HepG2 (cell line): ENCODE measurements around the gene FGFR3. TPM values are rescaled to one million over a fixed set of nuclear protein-coding genes. Genes with fewer than 3 reads are reported as not detected.

Experiments
- ATF7-NPFF ChIP-seq: sonication (generic); formaldehyde crosslinking; IDR thresholded peaks from 2 replicates; pipeline ENCODE4 v1.8.1; 2023; ENCODE audit warnings: mild to moderate bottlenecking, low read depth, missing genetic modification reagents, moderate library complexity
- ATRX ChIP-seq: sonication (generic); formaldehyde crosslinking; IDR thresholded peaks from 2 replicates; pipeline ENCODE4 v1.4.0; 2020; ENCODE audit warnings: missing genetic modification reagents, borderline replicate concordance
- ELF3 ChIP-seq: IDR thresholded peaks from 2 replicates; pipeline ENCODE4 v1.6.1; 2016; ENCODE audit warnings: missing genetic modification reagents, missing compliant biosample characterization
- FOXK2 ChIP-seq: fragments of 450-650 bp; IDR thresholded peaks from 2 replicates; pipeline ENCODE4 v1.6.1; 2016
- FOXM1 ChIP-seq: sonication (generic); formaldehyde crosslinking; IDR thresholded peaks from 2 replicates; pipeline ENCODE4 v1.5.0; 2020; ENCODE audit warnings: missing genetic modification reagents
- HBP1 ChIP-seq: IDR thresholded peaks from 2 replicates; pipeline ENCODE4 v1.6.1; 2016; ENCODE audit warnings: low read depth, control low read depth
- SMARCE1 ChIP-seq: fragments of 450-650 bp; IDR thresholded peaks from 2 replicates; pipeline ENCODE4 v1.6.1; 2017; ENCODE audit warnings: borderline replicate concordance
- SNAI1 ChIP-seq: sonication (generic); formaldehyde crosslinking; IDR thresholded peaks from 2 replicates; pipeline ENCODE4 v1.5.0; 2020; ENCODE audit warnings: mild to moderate bottlenecking, missing genetic modification reagents, borderline replicate concordance
- ZNF225 ChIP-seq: sonication (generic); formaldehyde crosslinking; IDR thresholded peaks from 2 replicates; pipeline ENCODE4 v1.4.0; 2020; ENCODE audit warnings: mild to moderate bottlenecking, missing genetic modification reagents
- ZNF510 ChIP-seq: sonication (generic); formaldehyde crosslinking; IDR thresholded peaks from 2 replicates; pipeline ENCODE4 v1.4.0; 2020; ENCODE audit warnings: low read depth, mild to moderate bottlenecking, missing genetic modification reagents
- ZNF597 ChIP-seq: sonication (generic); formaldehyde crosslinking; IDR thresholded peaks from 2 replicates; pipeline ENCODE4 v1.5.0; 2020; ENCODE audit warnings: missing genetic modification reagents
- ZNF670 ChIP-seq: sonication (generic); formaldehyde crosslinking; IDR thresholded peaks from 2 replicates; pipeline ENCODE4 v1.8.0; 2022; ENCODE audit warnings: mild to moderate bottlenecking, missing genetic modification reagents, borderline replicate concordance
- ZNF788 ChIP-seq: sonication (generic); formaldehyde crosslinking; IDR thresholded peaks from 2 replicates; pipeline ENCODE4 v1.5.0; 2020; ENCODE audit warnings: mild to moderate bottlenecking, missing genetic modification reagents, borderline replicate concordance
- polyA plus RNA-seq, 8 experiments: library from polyadenylated mRNA; depleted of rRNA in 3 of 8; stranded (reverse) in 7 of 8; unstranded in 1 of 8; fragments of >200 nt; fragmentation: Illumina TruSeq in 4 of 8; extraction: Trizol in 4 of 8; gene quantifications; 2 replicates each; pipeline versions ENCODE4 v1.2.1 to v1.2.3, GENCODE V29; 2011 to 2016; ENCODE audit warnings: low read depth in 4 of 8, missing spikeins in 1 of 8, mixed read lengths in 1 of 8; ENCODE audit not compliant: insufficient read depth in 1 of 8
- total RNA-seq, 5 experiments: library from RNA; depleted of rRNA; stranded (reverse); fragments of >200 nt; fragmentation: Illumina TruSeq; extraction: Trizol; gene quantifications; 2 replicates each; pipeline ENCODE4 v1.2.3, GENCODE V29; 2016; ENCODE audit warnings: low read depth in 1 of 5

Gene FGFR3
- total and polyA plus RNA-seq, 2 of the 13 experiments (the other 11 are each of a cell fraction or from before 2014, with no cell fraction given) = 103 to 109 TPM

DNA sequence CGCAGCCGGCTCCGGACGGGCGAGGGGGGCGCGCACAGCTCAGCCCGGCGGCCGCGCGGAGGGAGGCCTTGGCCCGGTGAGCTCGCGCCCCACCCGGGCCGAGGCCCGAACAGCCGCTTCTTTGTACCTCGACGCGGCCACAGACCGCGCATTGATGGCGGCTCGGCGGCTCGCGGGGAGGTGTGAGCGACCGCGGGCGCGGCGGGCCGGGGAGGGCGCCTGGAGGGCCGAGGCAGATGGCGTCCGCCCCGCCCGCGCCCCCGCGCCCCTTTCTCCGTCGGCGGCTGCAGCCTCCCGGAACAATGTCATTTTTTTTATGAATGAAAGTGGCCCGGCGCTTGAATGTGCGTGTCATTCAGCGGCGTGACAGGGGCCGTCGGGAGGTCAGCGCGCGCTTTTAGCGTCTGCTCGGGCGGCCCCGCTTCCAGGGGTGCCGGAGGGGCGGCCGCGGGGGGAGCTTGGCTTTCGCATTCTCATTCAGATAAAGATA, 1.8 kb downstream of the FGFR3 start (continued):
- no peak for TF ChIP-seq HBP1 (CRISPR knock-in tag)
- TF ChIP-seq ZNF597 (CRISPR knock-in tag) = no peak
- TF ChIP-seq SNAI1 (CRISPR knock-in tag) = no peak
- no peak for TF ChIP-seq ZNF510 (CRISPR knock-in tag)
- no peak for TF ChIP-seq SMARCE1
- no peak for TF ChIP-seq FOXK2
- TF ChIP-seq FOXM1 (CRISPR knock-in tag) = no peak
- TF ChIP-seq ATF7-NPFF = no peak
- TF ChIP-seq ZNF788 (CRISPR knock-in tag) = no peak
- no peak for TF ChIP-seq ZNF225 (CRISPR knock-in tag)
- no peak for TF ChIP-seq ZNF670 (CRISPR knock-in tag)
- 0 out of 2 replicates have a peak, but pooled peaks have one; percentile 3 for TF ChIP-seq ELF3 (CRISPR knock-in tag)
- TF ChIP-seq ATRX = no peak
